Dermis blood vessel endothelial cell (primary cell): ENCODE measurements around the gene CHODL. TPM values are rescaled to one million over a fixed set of nuclear protein-coding genes. Genes with fewer than 3 reads are reported as not detected.

Experiments
- DNase-seq: peaks from one replicate; pipeline ENCODE4 v3.0.0; 2010
- total RNA-seq: library from RNA; depleted of rRNA; stranded (reverse); fragments of >200 nt; gene quantifications from 2 replicates; pipeline ENCODE4 v1.2.3, GENCODE V29; 2014

The CHODL gene
- total RNA-seq, 1 donor from 2014 or later, result not detected

DNA sequence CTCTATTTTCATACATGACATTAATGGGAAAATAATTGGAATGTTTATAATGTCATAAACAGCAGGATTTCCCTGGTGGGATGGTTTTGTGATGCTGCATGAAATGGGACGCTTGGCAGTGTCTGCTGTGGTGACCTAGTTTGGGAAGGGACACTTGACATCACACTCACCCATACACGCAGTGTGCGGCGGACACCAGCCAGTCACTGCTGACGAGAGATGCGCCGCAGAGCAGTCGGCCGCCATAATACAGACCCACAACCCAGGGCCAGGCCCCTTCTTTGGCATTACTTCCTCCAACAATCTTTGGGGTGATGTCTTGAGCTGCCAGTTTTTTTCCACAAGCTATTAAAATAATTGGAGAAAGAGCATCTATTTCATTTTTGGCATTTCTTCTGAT is 49.5 kb downstream of the CHODL start:
- no peak for DNase-seq

- no peak for DNase-seq
Measured at GRCh38 chr21:18298228-18298627, 53.6 kb downstream of the CHODL start.

Other genes starting within 250 kb of the CHODL start
- gene TMPRSS15, start 159.0 kb downstream of the CHODL start, total RNA-seq, result not detected in 2 replicates